WTC11 (cell line): ENCODE results near the gene FAM171A1. TPM values are rescaled to one million over a fixed set of nuclear protein-coding genes. Genes with fewer than 3 reads are reported as not detected.
A peak's percentile ranks its signal among the peaks of the same experiment; 100 is the strongest.

ENCODE experiments used
- ATAC-seq: fragments of 200-7000 bp; cut with Tn5 transposase; 2 replicates; pipeline ENCODE4 v1.10.0; 2021; ENCODE audit warnings: mild to moderate bottlenecking, moderate library complexity
- CTCF ChIA-PET: fragments of 300-600 bp; sonication (Branson Sonifier 250); formaldehyde crosslinking; loops from one replicate; lab custom pipeline; 2021; ENCODE audit warnings: antibody characterized with exemption; lab: Charles Lee
- POLR2A ChIA-PET: fragments of 350-600 bp; sonication (Branson Sonifier 250); formaldehyde crosslinking; loops from one replicate; lab custom pipeline; 2021; ENCODE audit warnings: antibody characterized with exemption; lab: Charles Lee
- DNase-seq: peaks from one replicate; pipeline ENCODE4 v3.0.0; 2021; ENCODE audit warnings: low spot score
- H3K27ac Mint-ChIP-seq: 2 replicates; pipeline ENCODE4 v1.8.0; 2021; ENCODE audit warnings: mixed read lengths
- H3K27me3 Mint-ChIP-seq: 2 replicates; pipeline ENCODE4 v1.8.0; 2021; ENCODE audit warnings: low read depth, mild to moderate bottlenecking, moderate library complexity, mixed read lengths
- H3K36me3 Mint-ChIP-seq: 2 replicates; pipeline ENCODE4 v1.8.0; 2021; ENCODE audit warnings: mixed read lengths
- H3K4me1 Mint-ChIP-seq: 2 replicates; pipeline ENCODE4 v1.8.0; 2022; ENCODE audit warnings: mixed read lengths
- H3K4me3 Mint-ChIP-seq: 2 replicates; pipeline ENCODE4 v1.8.0; 2021; ENCODE audit warnings: mild to moderate bottlenecking, moderate library complexity, mixed read lengths
- H3K9me3 Mint-ChIP-seq: 2 replicates; pipeline ENCODE4 v1.8.0; 2021; ENCODE audit warnings: mixed read lengths
- FOXP4 ChIP-seq: sonication (generic); formaldehyde crosslinking; IDR thresholded peaks from 2 replicates; pipeline ENCODE4 v1.8.0; 2022; ENCODE audit warnings: mild to moderate bottlenecking, missing genetic modification reagents
- IRF1 ChIP-seq: sonication (generic); formaldehyde crosslinking; IDR thresholded peaks from 2 replicates; pipeline ENCODE4 v1.8.0; 2023; ENCODE audit warnings: missing genetic modification reagents
- JUN ChIP-seq: sonication (generic); formaldehyde crosslinking; IDR thresholded peaks from 2 replicates; pipeline ENCODE4 v1.8.0; 2023; ENCODE audit warnings: mild to moderate bottlenecking, missing genetic modification reagents
- MXD4 ChIP-seq: fragments of 250-450 bp; sonication (Bioruptor Pico); IDR thresholded peaks from 2 replicates; pipeline ENCODE4 v1.8.0; 2021; ENCODE audit warnings: mild to moderate bottlenecking, moderate library complexity, borderline replicate concordance
- OVOL2 ChIP-seq: fragments of 250-450 bp; sonication (Bioruptor Pico); IDR thresholded peaks from 2 replicates; pipeline ENCODE4 v1.9.0; 2021; ENCODE audit warnings: mild to moderate bottlenecking, borderline replicate concordance
- SMAD3 ChIP-seq: sonication (generic); formaldehyde crosslinking; IDR thresholded peaks from 2 replicates; pipeline ENCODE4 v1.8.0; 2022; ENCODE audit warnings: missing genetic modification reagents, mild to moderate bottlenecking, borderline replicate concordance
- TEAD1 ChIP-seq: sonication (generic); formaldehyde crosslinking; IDR thresholded peaks from 2 replicates; pipeline ENCODE4 v1.8.0; 2022; ENCODE audit warnings: mild to moderate bottlenecking, missing genetic modification reagents
- TEAD4 ChIP-seq: sonication (generic); formaldehyde crosslinking; IDR thresholded peaks from 2 replicates; pipeline ENCODE4 v1.8.0; 2022; ENCODE audit warnings: mild to moderate bottlenecking, missing genetic modification reagents
- TP53 ChIP-seq: sonication (generic); formaldehyde crosslinking; IDR thresholded peaks from 2 replicates; pipeline ENCODE4 v1.8.1; 2023; ENCODE audit warnings: mild to moderate bottlenecking, missing genetic modification reagents
- ZMAT4 ChIP-seq: fragments of 250-450 bp; sonication (Bioruptor Pico); IDR thresholded peaks from 2 replicates; pipeline ENCODE4 v1.9.0; 2021; ENCODE audit warnings: mild to moderate bottlenecking
- ZNF232 ChIP-seq: sonication (generic); formaldehyde crosslinking; IDR thresholded peaks from 2 replicates; pipeline ENCODE4 v1.8.0; 2022; ENCODE audit warnings: mild to moderate bottlenecking, missing genetic modification reagents
- total RNA-seq: library from RNA; stranded (reverse); gene quantifications from 3 replicates; pipeline ENCODE4 v1.2.3, GENCODE V29; 2021
- TF ChIP-seq, protein P1 (sequence below): fragments of 200-600 bp; IDR thresholded peaks from 2 replicates; pipeline ENCODE4 v1.8.0; 2022; ENCODE audit warnings: antibody characterized with exemption
- TF ChIP-seq, protein P2 (sequence below): sonication (generic); formaldehyde crosslinking; IDR thresholded peaks from 2 replicates; pipeline ENCODE4 v1.8.1; 2023; ENCODE audit warnings: mild to moderate bottlenecking, missing genetic modification reagents, moderate library complexity
- TF ChIP-seq, protein P3 (sequence below): sonication (generic); formaldehyde crosslinking; IDR thresholded peaks from 2 replicates; pipeline ENCODE4 v1.8.1; 2022; ENCODE audit warnings: low read depth, missing genetic modification reagents, borderline replicate concordance
- TF ChIP-seq, protein P4 (sequence below): sonication (generic); formaldehyde crosslinking; IDR thresholded peaks from 2 replicates; pipeline ENCODE4 v1.8.1; 2022; ENCODE audit warnings: mild to moderate bottlenecking, missing genetic modification reagents, moderate library complexity, borderline replicate concordance

Gene FAM171A1
- total RNA-seq, 1 experiment from 2014 or later: 33.9 TPM

DNA sequence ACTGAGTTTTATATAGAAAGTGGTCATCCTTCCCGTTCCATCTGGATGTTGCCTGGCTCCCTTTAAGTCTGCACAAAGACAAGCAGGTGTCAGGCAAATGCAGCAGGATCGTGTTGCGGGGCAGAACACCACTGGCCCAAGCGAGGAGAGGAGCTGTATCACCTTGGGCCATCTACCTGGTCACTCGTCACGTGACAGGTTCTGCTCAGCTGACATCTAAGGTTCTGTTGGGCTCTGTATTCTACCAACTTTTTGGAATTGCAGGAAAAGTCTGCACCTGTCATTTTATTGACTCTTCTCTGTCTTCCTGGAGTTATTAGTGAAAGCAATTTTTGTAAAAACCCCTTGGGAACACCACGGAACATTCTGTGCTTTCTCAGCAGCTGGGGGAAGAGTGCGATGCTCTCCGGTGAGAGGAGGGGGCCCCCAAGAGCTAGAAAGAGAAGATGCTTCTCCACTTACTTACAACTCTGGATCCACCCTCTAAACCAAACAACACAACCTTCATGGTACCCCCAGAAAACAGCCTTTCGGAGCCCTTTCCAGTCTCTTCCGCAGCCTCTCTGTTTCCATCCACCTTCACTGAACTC lies 119.2 kb downstream of the FAM171A1 start:
- POLR2A ChIA-PET: no interaction called here
- H3K9me3 Mint-ChIP-seq: no peaks in the 10 kb centered on the region

GRCh38 chr10:15245530-15245929 lies 125.6 kb downstream of the FAM171A1 start:
- ATAC-seq (peak; percentile 96), DNase-seq (peak; percentile 45)
- Mint-ChIP-seq H3K4me3 (no peak overlapping the region), H3K27ac (no peak overlapping the region), H3K36me3 (no peaks in the 10 kb centered on the region), H3K9me3 (no peaks in the 10 kb centered on the region), H3K27me3 (no peaks in the 10 kb centered on the region), H3K4me1 (peaks cover 6% of the 10 kb centered on the region; the same call in 1 of the 2 replicates)
- ChIA-PET CTCF (interaction anchor here (0.6 to 1.4 kb wide), 3 partner anchors 15 to 42 kb away, joined by 3 to 5 read pairs (median 3); no protein-coding TSS in a partner anchor), POLR2A (no interaction called here)
- TF ChIP-seq, protein P1, sequence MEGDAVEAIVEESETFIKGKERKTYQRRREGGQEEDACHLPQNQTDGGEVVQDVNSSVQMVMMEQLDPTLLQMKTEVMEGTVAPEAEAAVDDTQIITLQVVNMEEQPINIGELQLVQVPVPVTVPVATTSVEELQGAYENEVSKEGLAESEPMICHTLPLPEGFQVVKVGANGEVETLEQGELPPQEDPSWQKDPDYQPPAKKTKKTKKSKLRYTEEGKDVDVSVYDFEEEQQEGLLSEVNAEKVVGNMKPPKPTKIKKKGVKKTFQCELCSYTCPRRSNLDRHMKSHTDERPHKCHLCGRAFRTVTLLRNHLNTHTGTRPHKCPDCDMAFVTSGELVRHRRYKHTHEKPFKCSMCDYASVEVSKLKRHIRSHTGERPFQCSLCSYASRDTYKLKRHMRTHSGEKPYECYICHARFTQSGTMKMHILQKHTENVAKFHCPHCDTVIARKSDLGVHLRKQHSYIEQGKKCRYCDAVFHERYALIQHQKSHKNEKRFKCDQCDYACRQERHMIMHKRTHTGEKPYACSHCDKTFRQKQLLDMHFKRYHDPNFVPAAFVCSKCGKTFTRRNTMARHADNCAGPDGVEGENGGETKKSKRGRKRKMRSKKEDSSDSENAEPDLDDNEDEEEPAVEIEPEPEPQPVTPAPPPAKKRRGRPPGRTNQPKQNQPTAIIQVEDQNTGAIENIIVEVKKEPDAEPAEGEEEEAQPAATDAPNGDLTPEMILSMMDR: 0 out of 2 replicates have a peak, but pooled peaks have one; percentile 19
- TF ChIP-seq FOXP4 (CRISPR knock-in tag): no peak

More for the DNA sequence above, 119.2 kb downstream of the FAM171A1 start:
- DNase-seq (no peak), ATAC-seq (no peak)
- no peaks in the 10 kb centered on the region for H3K36me3 Mint-ChIP-seq
- H3K27me3 Mint-ChIP-seq: no peaks in the 10 kb centered on the region; the same call in 1 of the 2 replicates
- CTCF ChIA-PET: interaction anchor here (0.7 to 1.1 kb wide), 3 partner anchors 11 to 116 kb away, joined by 3 read pairs; partner anchors contain the start of gene NMT2
- no peak for TF ChIP-seq JUN (CRISPR knock-in tag)
- TF ChIP-seq MXD4 (CRISPR knock-in tag): no peak
- no peak for TF ChIP-seq ZMAT4 (CRISPR knock-in tag)
- TF ChIP-seq, protein P2, sequence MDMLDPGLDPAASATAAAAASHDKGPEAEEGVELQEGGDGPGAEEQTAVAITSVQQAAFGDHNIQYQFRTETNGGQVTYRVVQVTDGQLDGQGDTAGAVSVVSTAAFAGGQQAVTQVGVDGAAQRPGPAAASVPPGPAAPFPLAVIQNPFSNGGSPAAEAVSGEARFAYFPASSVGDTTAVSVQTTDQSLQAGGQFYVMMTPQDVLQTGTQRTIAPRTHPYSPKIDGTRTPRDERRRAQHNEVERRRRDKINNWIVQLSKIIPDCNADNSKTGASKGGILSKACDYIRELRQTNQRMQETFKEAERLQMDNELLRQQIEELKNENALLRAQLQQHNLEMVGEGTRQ (CRISPR knock-in tag): 0 out of 2 replicates have a peak, but pooled peaks have one; percentile 17
- no peak for TF ChIP-seq TP53 (CRISPR knock-in tag)
- no peak overlapping the region for H3K27ac Mint-ChIP-seq
- peaks cover 47% of the 10 kb centered on the region for H3K4me1 Mint-ChIP-seq
- H3K4me3 Mint-ChIP-seq: no peak overlapping the region

DNA sequence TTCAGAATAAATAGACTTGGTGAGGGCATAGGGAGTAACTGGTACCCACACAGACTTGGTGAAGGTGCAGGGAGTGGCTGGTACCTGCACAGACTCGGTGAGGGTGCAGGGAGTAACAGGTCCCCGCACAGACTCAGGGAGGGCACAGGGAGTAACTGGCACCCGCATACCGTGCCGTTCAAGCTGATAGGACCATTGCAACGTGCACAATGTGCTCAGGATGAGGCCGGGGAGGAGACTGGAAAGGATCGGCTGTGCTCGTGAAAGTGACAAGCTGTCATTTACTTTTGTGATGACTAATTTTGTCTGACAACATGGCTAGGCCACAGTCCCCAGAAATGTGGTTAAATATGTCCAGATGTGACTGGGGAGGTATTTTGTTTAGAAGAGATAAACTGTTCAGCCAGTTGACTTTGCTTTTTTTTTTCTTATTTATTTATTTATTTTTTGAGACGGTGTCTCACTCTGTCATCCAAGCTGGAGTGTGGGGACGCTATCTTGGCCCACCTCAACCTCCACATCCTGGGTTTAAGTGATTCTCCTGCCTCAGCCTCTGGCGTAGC lies 126.4 kb downstream of the FAM171A1 start:
- Mint-ChIP-seq H3K27ac (0 out of 2 replicates have a peak overlapping the region, but pooled peaks have one; percentile 53), H3K4me1 (peaks cover 6% of the 10 kb centered on the region; the same call in 1 of the 2 replicates)
- TF ChIP-seq, protein P3, sequence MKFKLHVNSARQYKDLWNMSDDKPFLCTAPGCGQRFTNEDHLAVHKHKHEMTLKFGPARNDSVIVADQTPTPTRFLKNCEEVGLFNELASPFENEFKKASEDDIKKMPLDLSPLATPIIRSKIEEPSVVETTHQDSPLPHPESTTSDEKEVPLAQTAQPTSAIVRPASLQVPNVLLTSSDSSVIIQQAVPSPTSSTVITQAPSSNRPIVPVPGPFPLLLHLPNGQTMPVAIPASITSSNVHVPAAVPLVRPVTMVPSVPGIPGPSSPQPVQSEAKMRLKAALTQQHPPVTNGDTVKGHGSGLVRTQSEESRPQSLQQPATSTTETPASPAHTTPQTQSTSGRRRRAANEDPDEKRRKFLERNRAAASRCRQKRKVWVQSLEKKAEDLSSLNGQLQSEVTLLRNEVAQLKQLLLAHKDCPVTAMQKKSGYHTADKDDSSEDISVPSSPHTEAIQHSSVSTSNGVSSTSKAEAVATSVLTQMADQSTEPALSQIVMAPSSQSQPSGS: no peak
- TF ChIP-seq, all 79 proteins: peak for 0
- Mint-ChIP-seq H3K9me3 (no peaks in the 10 kb centered on the region), H3K4me3 (no peak overlapping the region), H3K27me3 (no peaks in the 10 kb centered on the region), H3K36me3 (no peaks in the 10 kb centered on the region)
- DNase-seq: no peak
- no peak for ATAC-seq
- ChIA-PET CTCF (interaction anchor here (0.6 to 1.4 kb wide), 3 partner anchors 14 to 41 kb away, joined by 3 to 5 read pairs (median 3); no protein-coding TSS in a partner anchor), POLR2A (no interaction called here)

DNA sequence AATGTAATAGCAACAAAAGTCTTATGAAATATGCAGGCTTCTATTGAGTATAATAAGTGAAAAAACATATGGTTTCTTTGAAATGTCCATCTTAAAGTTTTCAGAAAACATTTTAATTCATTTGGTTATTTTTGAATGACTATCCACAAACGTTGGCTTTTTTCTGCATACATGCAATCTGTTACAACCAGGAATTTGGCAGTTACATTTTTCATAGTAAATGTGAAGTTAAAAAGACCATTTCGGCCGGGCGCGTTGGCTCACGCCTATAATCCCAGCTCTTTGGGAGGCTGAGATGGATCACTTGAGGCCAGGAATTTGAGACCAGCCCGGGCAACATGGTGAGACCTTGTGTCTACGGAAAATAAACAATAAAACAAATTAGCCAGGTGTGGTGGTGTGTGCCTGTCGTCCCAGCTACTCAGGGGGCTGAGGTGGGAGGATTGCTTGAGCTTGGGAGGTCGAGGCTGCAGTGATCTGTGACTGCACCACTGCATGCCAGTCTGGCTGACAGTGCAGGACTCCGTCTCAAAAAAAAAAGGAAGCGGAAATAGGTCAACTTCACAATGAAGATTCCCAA lies 128.7 kb downstream of the FAM171A1 start:
- no peak for ATAC-seq
- ChIA-PET CTCF (no interaction called here), POLR2A (no interaction called here)
- no peaks in the 10 kb centered on the region for H3K9me3 Mint-ChIP-seq
- H3K4me3 Mint-ChIP-seq: no peak overlapping the region
- no peaks in the 10 kb centered on the region for H3K36me3 Mint-ChIP-seq
- no peak overlapping the region for H3K27ac Mint-ChIP-seq
- H3K4me1 Mint-ChIP-seq: peaks cover 6% of the 10 kb centered on the region; the same call in 1 of the 2 replicates
- no peak for DNase-seq
- H3K27me3 Mint-ChIP-seq: no peaks in the 10 kb centered on the region
- TF ChIP-seq IRF1 (CRISPR knock-in tag) (no peak), TEAD1 (CRISPR knock-in tag) (no peak), TEAD4 (CRISPR knock-in tag) (no peak), ZNF232 (CRISPR knock-in tag) (no peak), ZMAT4 (CRISPR knock-in tag) (no peak), OVOL2 (CRISPR knock-in tag) (no peak), SMAD3 (CRISPR knock-in tag) (no peak)
- TF ChIP-seq, protein P4, sequence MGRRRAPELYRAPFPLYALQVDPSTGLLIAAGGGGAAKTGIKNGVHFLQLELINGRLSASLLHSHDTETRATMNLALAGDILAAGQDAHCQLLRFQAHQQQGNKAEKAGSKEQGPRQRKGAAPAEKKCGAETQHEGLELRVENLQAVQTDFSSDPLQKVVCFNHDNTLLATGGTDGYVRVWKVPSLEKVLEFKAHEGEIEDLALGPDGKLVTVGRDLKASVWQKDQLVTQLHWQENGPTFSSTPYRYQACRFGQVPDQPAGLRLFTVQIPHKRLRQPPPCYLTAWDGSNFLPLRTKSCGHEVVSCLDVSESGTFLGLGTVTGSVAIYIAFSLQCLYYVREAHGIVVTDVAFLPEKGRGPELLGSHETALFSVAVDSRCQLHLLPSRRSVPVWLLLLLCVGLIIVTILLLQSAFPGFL (CRISPR knock-in tag): no peak
- TF ChIP-seq, protein P2 (CRISPR knock-in tag): no peak
